GM13976 (cell line): Measurements from ENCODE around the gene PLXND1.

Source experiments
- DNase-seq: peaks from one replicate; pipeline ENCODE4 v3.0.0; 2012; ENCODE audit warnings: low spot score
- in situ Hi-C: fragments of 300-500 bp; cut with MboI; formaldehyde crosslinking; loops from one replicate; pipeline ENCODE4 v1.12.0; 2022; ENCODE audit warnings: low sequenced_read_pairs, mixed read lengths, inconsistent platforms; ENCODE audit not compliant: unreplicated experiment
- TF ChIP-seq, protein P1 (sequence below): IDR thresholded peaks from 2 replicates; pipeline ENCODE4 v1.5.1; 2012; ENCODE audit warnings: borderline replicate concordance, mild to moderate bottlenecking; ENCODE audit not compliant: insufficient read depth; ENCODE audit errors: extremely low read depth, missing control alignments, control extremely low read depth

Gene PLXND1

DNA sequence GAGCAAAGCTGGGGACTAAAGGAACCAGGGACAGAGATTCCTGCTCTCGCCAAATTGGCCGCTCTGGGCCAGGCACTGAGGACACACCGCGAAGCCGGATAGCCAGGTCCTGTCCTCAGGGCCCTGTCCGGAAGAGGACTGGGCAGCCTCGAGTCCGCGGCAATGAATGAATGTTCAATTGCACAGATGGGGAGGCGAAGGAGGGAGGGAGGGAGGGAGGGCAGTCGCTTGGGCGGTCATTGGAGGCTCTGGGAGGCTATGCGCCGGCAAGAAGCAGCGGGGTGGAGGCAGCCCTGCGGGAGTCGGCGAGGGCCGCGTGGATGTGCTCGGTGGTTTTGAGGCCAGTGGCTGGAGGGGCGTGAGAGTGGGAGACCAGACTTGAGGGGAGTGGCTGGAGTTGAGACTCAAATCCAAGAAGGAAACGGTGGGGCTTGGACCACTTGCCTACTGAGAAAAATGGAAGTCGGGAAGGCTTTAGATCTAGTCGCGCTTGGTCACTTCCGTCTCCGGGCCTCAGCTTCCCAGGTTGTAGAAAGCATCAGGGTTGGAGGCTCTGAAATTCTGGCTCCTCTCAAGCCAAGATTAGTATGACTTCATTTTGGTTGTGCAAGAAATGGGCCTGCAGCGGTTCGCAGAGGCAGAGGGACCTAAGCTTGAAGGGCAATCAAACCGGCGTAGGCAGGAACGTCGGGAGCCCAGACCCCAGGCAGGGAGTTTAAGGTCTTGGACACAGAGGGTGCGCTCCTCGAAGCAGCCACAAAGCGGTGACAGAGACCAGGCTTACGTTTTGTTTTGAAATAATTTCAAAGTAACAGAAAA, 21.1 kb upstream of the PLXND1 start:
- in situ Hi-C loops: no loop called here
- DNase-seq: peak; percentile 88
- TF ChIP-seq, protein P1, sequence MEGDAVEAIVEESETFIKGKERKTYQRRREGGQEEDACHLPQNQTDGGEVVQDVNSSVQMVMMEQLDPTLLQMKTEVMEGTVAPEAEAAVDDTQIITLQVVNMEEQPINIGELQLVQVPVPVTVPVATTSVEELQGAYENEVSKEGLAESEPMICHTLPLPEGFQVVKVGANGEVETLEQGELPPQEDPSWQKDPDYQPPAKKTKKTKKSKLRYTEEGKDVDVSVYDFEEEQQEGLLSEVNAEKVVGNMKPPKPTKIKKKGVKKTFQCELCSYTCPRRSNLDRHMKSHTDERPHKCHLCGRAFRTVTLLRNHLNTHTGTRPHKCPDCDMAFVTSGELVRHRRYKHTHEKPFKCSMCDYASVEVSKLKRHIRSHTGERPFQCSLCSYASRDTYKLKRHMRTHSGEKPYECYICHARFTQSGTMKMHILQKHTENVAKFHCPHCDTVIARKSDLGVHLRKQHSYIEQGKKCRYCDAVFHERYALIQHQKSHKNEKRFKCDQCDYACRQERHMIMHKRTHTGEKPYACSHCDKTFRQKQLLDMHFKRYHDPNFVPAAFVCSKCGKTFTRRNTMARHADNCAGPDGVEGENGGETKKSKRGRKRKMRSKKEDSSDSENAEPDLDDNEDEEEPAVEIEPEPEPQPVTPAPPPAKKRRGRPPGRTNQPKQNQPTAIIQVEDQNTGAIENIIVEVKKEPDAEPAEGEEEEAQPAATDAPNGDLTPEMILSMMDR: peak; percentile 82

DNA sequence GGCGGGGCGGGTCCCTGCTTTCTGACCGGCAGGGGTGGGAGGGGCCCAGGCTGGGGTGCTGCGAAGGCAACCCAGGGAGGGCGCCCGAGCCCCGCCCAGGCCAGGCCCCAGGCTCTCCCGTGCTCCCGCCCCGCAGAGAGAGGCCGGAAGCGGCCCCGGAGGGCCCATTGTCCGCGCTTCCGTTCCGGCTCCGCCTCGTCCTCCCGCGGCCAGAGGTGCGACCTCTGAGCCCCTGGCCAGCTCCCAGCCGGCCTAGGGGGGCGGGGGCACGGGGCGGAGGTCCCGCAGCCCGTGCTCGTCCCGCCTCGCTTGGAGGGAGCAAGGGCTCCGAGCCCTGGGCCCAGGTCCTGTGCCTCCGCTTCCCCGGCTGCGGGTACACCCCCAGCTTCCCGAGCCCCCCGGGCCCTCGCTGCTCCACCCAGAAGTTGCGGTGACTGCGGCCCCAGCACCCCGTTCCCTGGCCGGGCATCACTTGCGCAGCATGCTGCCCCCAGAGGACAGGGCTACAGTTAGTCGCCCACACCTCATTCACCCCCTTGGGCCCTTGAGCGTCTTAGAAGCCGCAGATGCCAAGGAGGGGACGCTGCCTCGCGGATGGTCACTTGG, 20.4 kb upstream of the PLXND1 start:
- in situ Hi-C loops: no loop called here
- peak; percentile 98 for DNase-seq
- TF ChIP-seq, protein P1: no peak

DNA sequence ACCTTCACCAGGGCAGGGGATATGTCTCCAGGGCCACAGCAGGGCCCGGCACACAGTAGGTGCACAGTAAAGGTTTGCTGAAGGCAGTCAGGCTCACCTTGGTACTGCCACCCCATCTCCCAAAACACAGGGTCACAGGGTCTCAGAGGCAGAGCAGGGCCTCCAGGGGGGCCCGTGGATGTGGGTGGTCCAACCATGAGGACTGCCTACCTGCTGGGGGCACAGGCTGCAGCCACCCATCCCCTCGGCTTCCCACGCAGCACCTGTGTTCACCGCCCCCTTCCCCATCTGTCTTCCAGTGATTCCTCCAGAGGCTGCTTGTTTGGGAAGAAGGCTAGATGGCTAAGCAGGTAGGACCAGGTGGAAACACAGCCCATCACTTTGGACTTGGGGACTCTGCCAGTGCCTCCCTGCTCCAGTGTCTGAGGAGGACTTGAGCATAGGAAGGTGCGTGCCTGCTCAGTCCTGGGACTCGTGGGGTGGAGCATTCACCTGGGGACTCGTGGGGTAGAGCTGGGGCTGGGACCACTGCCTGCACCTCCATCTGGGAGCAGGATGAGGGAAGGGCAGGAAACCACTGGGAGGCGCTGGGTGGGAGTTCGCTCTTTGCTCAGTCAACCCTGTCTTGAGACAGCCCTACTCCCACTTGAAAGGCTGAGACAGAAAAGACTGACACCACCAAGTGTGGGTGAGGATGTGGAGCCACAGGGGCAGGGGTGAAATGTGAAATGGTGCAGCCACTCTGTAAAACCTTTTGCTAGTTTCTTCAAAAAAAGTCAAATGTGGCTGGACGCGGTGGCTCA, 18.8 kb upstream of the PLXND1 start:
- in situ Hi-C loops: no loop called here
- DNase-seq: peak; percentile 32

DNA sequence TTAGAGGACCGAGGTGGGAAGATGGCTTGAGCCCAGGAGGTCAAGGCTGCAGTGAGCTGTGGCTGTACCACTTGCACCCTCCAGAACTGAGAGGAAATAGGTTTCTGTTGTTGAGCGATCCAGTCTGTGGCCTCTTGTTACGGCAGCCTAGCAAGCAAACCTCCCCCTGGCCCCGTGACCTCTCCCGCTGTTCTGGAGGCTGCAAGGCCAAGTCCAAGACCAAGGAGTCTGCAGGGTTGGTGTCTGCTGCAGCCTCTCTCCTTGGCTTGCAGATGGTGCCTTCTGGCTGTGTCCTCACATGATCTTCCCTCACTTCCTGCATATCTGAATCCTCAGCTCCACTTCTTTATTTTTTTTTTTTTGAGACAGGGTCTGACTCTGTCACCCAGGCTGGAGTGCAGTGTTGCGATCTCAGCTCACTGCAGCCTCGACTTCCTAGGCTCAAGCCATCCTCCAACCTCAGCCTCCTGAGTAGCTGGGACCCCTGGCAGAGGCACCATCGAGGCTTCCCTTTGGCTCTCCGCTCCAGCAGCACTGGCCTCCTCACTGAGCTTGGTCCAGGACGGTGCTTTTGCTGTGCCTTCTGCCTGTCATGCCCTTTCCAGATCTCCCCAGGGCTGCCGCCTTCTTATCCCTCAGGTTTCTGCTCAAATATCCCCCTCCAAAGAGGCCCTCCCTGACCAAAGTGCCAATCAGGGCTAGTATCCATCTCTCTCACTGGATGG, 18.0 kb upstream of the PLXND1 start:
- in situ Hi-C loops: no loop called here
- TF ChIP-seq, protein P1: no peak
- peak; percentile 13 for DNase-seq

More for the DNA sequence above, 18.8 kb upstream of the PLXND1 start:
- TF ChIP-seq, protein P1: no peak

DNA sequence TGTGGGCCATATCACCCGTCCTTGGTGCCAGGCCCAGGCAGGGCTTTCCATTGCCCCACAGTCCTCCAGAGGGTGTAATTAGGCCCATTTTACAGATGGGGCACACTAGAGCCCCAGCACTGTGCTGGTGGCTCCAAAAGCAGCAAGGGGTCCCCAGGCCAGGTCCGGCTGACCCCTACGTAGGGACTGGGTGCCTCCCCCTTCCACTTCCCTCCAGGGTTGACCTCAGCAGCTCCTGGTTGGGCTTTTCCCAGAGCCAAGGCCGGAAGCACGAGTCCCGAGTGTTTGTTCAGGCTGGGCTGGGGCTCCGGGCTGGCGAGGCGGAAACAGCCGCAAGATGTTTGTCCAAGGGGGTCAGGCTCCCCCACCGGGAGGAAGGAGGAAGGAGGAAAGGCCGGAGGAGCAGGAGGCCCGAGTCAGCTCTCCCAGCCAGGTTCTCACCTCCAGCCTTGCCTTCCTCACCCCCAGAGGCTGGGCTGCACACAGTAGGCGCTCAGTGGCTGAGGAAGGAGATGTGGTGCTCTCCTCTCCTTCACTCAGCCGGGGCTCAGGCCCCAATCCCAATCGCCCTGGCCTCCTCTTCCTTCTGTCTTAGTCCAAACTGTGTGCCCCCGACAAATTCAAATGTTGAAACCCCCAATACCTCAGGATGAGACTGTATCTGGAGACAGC, 17.1 kb upstream of the PLXND1 start:
- in situ Hi-C loops: no loop called here
- TF ChIP-seq, protein P1: no peak
- peak; percentile 15 for DNase-seq
